ENCODE results near the gene GPR50.

- TF ChIP-seq, protein P1, sequence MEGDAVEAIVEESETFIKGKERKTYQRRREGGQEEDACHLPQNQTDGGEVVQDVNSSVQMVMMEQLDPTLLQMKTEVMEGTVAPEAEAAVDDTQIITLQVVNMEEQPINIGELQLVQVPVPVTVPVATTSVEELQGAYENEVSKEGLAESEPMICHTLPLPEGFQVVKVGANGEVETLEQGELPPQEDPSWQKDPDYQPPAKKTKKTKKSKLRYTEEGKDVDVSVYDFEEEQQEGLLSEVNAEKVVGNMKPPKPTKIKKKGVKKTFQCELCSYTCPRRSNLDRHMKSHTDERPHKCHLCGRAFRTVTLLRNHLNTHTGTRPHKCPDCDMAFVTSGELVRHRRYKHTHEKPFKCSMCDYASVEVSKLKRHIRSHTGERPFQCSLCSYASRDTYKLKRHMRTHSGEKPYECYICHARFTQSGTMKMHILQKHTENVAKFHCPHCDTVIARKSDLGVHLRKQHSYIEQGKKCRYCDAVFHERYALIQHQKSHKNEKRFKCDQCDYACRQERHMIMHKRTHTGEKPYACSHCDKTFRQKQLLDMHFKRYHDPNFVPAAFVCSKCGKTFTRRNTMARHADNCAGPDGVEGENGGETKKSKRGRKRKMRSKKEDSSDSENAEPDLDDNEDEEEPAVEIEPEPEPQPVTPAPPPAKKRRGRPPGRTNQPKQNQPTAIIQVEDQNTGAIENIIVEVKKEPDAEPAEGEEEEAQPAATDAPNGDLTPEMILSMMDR (IDR thresholded peaks at IDR 0.05) = no peak
- TF ChIP-seq POLR2A (IDR thresholded peaks at IDR 0.05) = no peak
Observed at GRCh38 chrX:151174581-151175282, 1.7 kb upstream of the GPR50 start.
